Spleen (tissue), 11 donors: ENCODE measurements around the gene SORCS2. TPM values are rescaled to one million over a fixed set of nuclear protein-coding genes. Genes with fewer than 3 reads are reported as not detected.

Source experiments
- DNase-seq: peaks from one replicate; pipeline ENCODE4 v3.0.0-alpha.2; 2020
- H3K27ac ChIP-seq, 8 donors: fragments of 200-600 bp; sonication (generic) in 7 of 8; 1 replicate in 4 of 8; 2 replicates in 4 of 8; pipeline versions ENCODE4 v1.5.0 to v1.8.0; 2016 to 2021; ENCODE audit warnings: inconsistent platforms in 4 of 8, mild to moderate bottlenecking in 4 of 8, moderate library complexity in 1 of 8
- H3K27me3 ChIP-seq, 7 donors: fragments of 200-600 bp; sonication (generic) in 6 of 7; replicated peaks in 1 of 7; 1 replicate in 4 of 7; 2 replicates in 3 of 7; pipeline versions ENCODE4 v1.5.0 to v1.8.0; 2016 to 2021; ENCODE audit warnings: inconsistent platforms in 3 of 7, mild to moderate bottlenecking in 1 of 7
- H3K36me3 ChIP-seq, 6 donors: fragments of 200-600 bp; sonication (generic) in 5 of 6; 1 replicate in 4 of 6; 2 replicates in 2 of 6; pipeline versions ENCODE4 v1.5.0 to v1.8.0; 2016 to 2021; ENCODE audit warnings: inconsistent platforms in 2 of 6
- H3K4me1 ChIP-seq, 6 donors: fragments of 200-600 bp; sonication (generic) in 5 of 6; 1 replicate in 3 of 6; 2 replicates in 3 of 6; pipeline versions ENCODE4 v1.5.0 to v1.8.0; 2016 to 2021; ENCODE audit warnings: inconsistent platforms in 3 of 6
- H3K4me3 ChIP-seq, 8 donors: fragments of 200-600 bp; sonication (generic) in 7 of 8; 1 replicate in 4 of 8; 2 replicates in 4 of 8; pipeline versions ENCODE4 v1.5.0 to v1.8.0; 2016 to 2021; ENCODE audit warnings: inconsistent platforms in 4 of 8, mild to moderate bottlenecking in 4 of 8, moderate library complexity in 2 of 8
- H3K9me3 ChIP-seq, 8 donors: fragments of 200-600 bp; sonication (generic) in 7 of 8; 1 replicate in 4 of 8; 2 replicates in 4 of 8; pipeline versions ENCODE4 v1.5.0 to v1.8.0; 2016 to 2021; ENCODE audit warnings: inconsistent platforms in 4 of 8
- CTCF ChIP-seq, 11 experiments: fragments of 200-600 bp in 7 of 11; fragments of 450-650 bp in 4 of 11; sonication (generic) in 4 of 11; IDR thresholded peaks in 8 of 11; conservative IDR thresholded peaks in 3 of 11; 1 replicate in 7 of 11; 2 replicates in 4 of 11; pipeline versions ENCODE4 v1.4.0 to v1.8.0; 2016 to 2021; ENCODE audit warnings: antibody characterized with exemption in 11 of 11, inconsistent platforms in 4 of 11, mild to moderate bottlenecking in 1 of 11
- POLR2A ChIP-seq, 3 donors: fragments of 450-650 bp; IDR thresholded peaks; one replicate each; pipeline ENCODE4 v1.5.1; 2017; ENCODE audit warnings: antibody characterized with exemption in 3 of 3, mild to moderate bottlenecking in 1 of 3
- POLR2AphosphoS5 ChIP-seq, 3 donors: sonication (generic); formaldehyde crosslinking; IDR thresholded peaks; one replicate each; pipeline ENCODE4 v1.5.1; 2017; ENCODE audit warnings: antibody characterized with exemption in 3 of 3
- WGBS, 5 donors: extraction: QIAGEN DNeasy Blood & Tissue Kit in 3 of 5; methylation state at CpG; one replicate each; pipeline versions ENCODE4 v1.1.5 to v1.1.7; 2013 to 2018; 5-methylcytosine and 5-hydroxymethylcytosine counted together
- intact Hi-C: fragments of 100-400 bp; cut with DNase I; formaldehyde crosslinking; loops from one replicate; pipeline ENCODE4 v1.15.0; 2023; ENCODE audit warnings: low total_unique reads
- polyA plus RNA-seq, 3 donors: library from polyadenylated mRNA; stranded (reverse); fragments of 200-250 nt; gene quantifications; one replicate each; pipeline ENCODE4 v1.2.1, GENCODE V29; 2013
- total RNA-seq, 7 donors: library from RNA; depleted of rRNA in 3 of 7; stranded (reverse); fragments of >200 nt in 3 of 7; fragmentation: NEBNext Ultra II Directional in 4 of 7; extraction: Animal tissue kit (Norgen Biotek cat#: 25700) in 4 of 7; gene quantifications; one replicate each; pipeline versions ENCODE4 v1.1.0 to v1.2.1, GENCODE V29; 2016 to 2021
- donor health status: healthy with polysubstance abuse.
- donor health status: DM: no; HTN: no; CAD: no; lungs with moderate emphysema.
- donor health status: DM: no; HTN: no; CAD: no.
- donor health status: Bipolar disorder and iron deficiency.
- donor health status: healthy.
- donor health status: DM: no; HTN: no; CAD: no.
- donor health status: DM: yes; HTN: yes; CAD: no.

SORCS2 gene
- total and polyA plus RNA-seq, 10 donors: 0.33 to 1.6 (median 0.60) TPM

GRCh38 chr4:7470111-7470510 lies 277.8 kb downstream of the SORCS2 start:
- WGBS, 5 donors: 76 to 90% (median 85%) methylated on average over 3 of the region's 3 CpGs

GRCh38 chr4:7470522-7471128 lies 278.3 kb downstream of the SORCS2 start:
- intact Hi-C loops: no loop called here
- 78 to 92% (median 80%) methylated on average over 8 of the region's 8 CpGs for WGBS, 5 donors
- DNase-seq: no peak
- H3K27me3 ChIP-seq: peaks cover 0 to 28% (median 0%) of the 10 kb centered on the region in 7 donors
- no peak overlapping the region for H3K27ac ChIP-seq
- no peaks in the 10 kb centered on the region for H3K4me1 ChIP-seq
- H3K4me3 ChIP-seq: no peak overlapping the region
- H3K36me3 ChIP-seq: no peaks in the 10 kb centered on the region
- TF ChIP-seq POLR2A (IDR thresholded peaks at IDR 0.05) (no peak), POLR2AphosphoS5 (IDR thresholded peaks at IDR 0.05) (no peak), CTCF (IDR thresholded peaks at IDR 0.05 in 8 of 11, conservative IDR thresholded peaks at IDR 0.05 in 3 of 11) (no peak)
- H3K9me3 ChIP-seq: peaks cover 0 to 16% (median 7%) of the 10 kb centered on the region in 8 donors

More at GRCh38 chr4:7470111-7470510, 277.8 kb downstream of the SORCS2 start:
- H3K9me3 ChIP-seq: peaks cover 0 to 21% (median 8%) of the 10 kb centered on the region in 8 donors
- TF ChIP-seq POLR2A (IDR thresholded peaks at IDR 0.05): no peak
- TF ChIP-seq CTCF (IDR thresholded peaks at IDR 0.05 in 8 of 11, conservative IDR thresholded peaks at IDR 0.05 in 3 of 11): no peak
- no peak for TF ChIP-seq POLR2AphosphoS5 (IDR thresholded peaks at IDR 0.05)
- intact Hi-C loops: no loop called here
- H3K27ac ChIP-seq: no peak overlapping the region
- H3K4me1 ChIP-seq: no peaks in the 10 kb centered on the region
- DNase-seq: no peak
- peaks cover 0 to 28% (median 0%) of the 10 kb centered on the region in 7 donors for H3K27me3 ChIP-seq
- no peak overlapping the region for H3K4me3 ChIP-seq
- H3K36me3 ChIP-seq: no peaks in the 10 kb centered on the region

DNA sequence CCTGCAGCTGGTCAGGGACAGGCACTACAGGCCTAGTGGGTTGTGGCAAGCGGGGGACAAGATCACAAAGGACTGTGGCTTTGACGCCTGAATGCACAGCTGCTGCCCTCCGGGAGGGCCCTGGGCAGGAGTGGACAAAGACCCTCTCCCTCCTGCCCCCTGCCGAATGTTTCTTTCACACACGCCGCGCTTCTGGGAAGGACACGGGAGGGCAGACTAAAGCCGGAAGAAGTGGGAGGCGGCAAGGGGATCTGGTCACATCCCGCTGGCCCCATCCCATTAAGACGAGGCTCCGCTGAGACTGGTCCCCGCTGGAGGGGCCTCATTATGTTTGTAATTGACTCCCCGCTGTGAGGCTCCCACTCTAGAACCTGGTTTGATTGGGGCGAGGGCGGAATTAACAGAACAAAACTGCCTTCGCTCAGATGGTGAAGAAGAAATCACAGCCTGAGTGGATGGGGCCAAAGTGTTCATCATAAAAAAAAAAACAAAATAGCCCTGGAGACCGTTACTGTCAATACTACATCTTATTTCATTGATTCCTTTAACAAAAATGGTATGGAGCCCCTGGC lies 280.2 kb downstream of the SORCS2 start:
- Histone ChIP-seq H3K36me3 (no peaks in the 10 kb centered on the region), H3K4me3 (no peak overlapping the region), H3K9me3 (no peaks in the 10 kb centered on the region), H3K27me3 (peaks cover 0 to 28% (median 0%) of the 10 kb centered on the region in 7 donors), H3K27ac (no peak overlapping the region), H3K4me1 (no peaks in the 10 kb centered on the region)
- WGBS, 5 donors: 21 to 38% (median 25%) methylated on average over 18 to 19 of the region's 19 CpGs
- DNase-seq: no peak
- TF ChIP-seq CTCF (IDR thresholded peaks at IDR 0.05 in 8 of 11, conservative IDR thresholded peaks at IDR 0.05 in 3 of 11) (no peak), POLR2AphosphoS5 (IDR thresholded peaks at IDR 0.05) (no peak), POLR2A (IDR thresholded peaks at IDR 0.05) (no peak)
- intact Hi-C loops: no loop called here

GRCh38 chr4:7473081-7473480 lies 280.7 kb downstream of the SORCS2 start:
- Histone ChIP-seq H3K4me1 (no peaks in the 10 kb centered on the region), H3K4me3 (no peak overlapping the region), H3K27ac (no peak overlapping the region), H3K9me3 (no peaks in the 10 kb centered on the region), H3K36me3 (no peaks in the 10 kb centered on the region), H3K27me3 (peaks cover 0 to 28% (median 0%) of the 10 kb centered on the region in 7 donors)
- DNase-seq: no peak
- intact Hi-C loops: no loop called here
- no peak for TF ChIP-seq POLR2A (IDR thresholded peaks at IDR 0.05)
- TF ChIP-seq CTCF (IDR thresholded peaks at IDR 0.05 in 8 of 11, conservative IDR thresholded peaks at IDR 0.05 in 3 of 11): no peak
- no peak for TF ChIP-seq POLR2AphosphoS5 (IDR thresholded peaks at IDR 0.05)
- WGBS, 5 donors: 66 to 90% (median 75%) methylated on average over 9 to 10 of the region's 10 CpGs
